Hypothalamus (tissue), 51 donors: ENCODE results near the gene PRADC1.
"Not testable (repeated sequence)": the region's sequence is repeated elsewhere in the genome, so short reads cannot be mapped to it uniquely, and the experiment has no call there.

Experiments
- DNase-seq, 51 donors: peaks; one replicate each; lab custom pipeline; 2025; lab: John Stamatoyannopoulos, UW

The PRADC1 gene

GRCh38 chr2:73233154-73233931, at the start of gene PRADC1:
TSS of gene PRADC1 (minus strand) at chr2:73233239. CDS start at chr2:73233160, 79 bp downstream.
- peak; percentile 85 to 100 (median 99) for DNase-seq

DNA sequence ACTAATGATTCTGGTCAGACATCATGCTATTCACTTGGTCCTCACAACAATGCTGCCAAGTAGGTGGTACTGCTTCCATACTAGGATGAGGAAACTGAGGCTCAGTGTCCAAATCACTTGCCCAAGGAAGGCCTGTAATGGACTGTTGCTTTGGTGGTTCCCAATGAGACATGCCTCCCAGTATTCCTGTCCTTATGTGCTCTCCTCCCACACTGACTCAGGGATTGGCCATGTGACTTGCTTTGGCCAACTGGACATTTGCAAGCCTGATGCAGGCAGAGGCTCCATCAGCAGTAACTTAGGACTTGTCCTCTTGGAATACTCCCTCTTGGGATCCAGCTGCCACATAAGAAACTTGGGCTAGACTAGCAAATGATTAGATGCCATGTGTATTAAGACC, 48.2 kb upstream of the PRADC1 start:
- DNase-seq = no peak

DNA sequence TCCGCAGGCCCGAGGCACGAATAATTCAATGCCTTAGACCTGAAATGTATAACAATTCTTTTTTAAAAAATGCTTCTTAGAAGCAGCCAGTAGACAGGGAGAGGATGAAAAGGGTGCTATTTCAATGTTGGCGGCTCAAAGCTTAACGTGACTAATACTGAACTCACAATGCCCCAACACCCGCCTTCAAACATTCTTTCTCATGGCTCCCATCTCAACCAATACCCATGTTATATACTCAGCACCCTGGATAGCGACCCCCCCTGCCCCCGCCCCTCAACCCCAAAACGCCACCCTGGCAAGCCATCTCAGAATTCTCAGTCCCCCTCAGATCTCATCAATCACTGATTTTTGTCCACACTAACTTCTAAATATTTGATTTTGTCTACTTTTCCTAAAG, 46.8 kb upstream of the PRADC1 start:
- DNase-seq = no peak

DNA sequence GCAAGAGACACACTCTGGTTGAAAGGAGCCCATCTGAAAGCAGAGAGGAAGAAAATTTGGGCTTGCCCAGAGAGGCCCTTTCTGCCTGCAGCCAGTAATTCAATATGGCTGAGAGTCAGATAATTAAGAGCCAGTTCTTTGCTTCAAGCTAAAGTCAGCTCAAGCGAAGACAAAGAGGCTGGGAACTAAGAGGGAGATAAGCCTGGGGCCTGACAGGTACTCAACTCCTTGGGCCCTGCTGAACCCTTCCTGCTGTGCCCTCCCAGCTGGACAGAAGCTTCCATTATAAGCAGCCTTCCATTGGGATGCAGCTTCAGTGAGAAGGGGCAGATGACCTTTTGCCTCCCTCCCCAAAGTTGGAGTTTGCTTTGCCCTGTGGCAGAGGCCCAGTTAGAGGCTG, 39.2 kb upstream of the PRADC1 start:
- no peak for DNase-seq

GRCh38 chr2:73269686-73270465, 36.8 kb upstream of the PRADC1 start:
- no peak for DNase-seq

GRCh38 chr2:73268830-73269685, 36.0 kb upstream of the PRADC1 start:
- DNase-seq = peak in 9 of 51 donors; percentile 18 to 40 (median 25)

DNA sequence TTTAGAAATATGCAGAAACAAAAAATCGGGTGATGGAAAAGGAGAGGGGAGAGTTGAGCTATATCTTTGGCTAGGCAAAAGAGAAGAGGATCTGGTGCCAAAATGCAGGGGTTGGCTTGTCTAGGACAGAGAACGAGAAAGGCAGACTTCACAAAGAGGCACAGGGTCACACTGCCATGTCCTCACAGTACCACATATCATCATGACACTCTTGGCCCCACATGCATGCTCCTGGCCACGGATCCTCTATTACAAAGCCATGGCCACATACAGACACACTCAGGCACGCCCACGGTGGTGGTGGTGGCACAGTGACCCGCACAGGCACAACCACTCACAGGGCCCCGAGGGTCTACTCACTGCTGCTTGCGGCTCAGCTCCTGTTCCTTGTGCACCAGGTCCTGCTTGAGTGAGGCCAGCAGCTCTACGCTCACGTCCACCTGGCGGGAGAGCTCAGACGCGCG, 35.4 kb upstream of the PRADC1 start:
- DNase-seq = no peak

DNA sequence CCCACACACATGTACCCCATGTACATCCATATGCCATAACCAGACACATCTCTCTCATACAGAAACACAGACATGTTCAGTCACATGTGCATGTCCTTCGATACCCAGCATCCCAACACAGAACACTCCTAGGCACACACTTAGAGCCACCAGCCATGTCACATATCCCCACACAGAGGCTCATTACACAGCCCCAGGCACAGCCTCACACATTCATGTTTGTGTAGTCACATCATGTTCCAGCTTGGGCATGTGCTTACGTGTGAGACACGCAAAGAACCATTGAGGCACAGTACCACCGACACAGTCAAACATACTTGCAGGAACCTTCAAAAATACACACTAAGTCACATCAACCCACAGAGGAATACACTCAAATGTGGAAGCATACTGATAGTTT, 34.0 kb upstream of the PRADC1 start:
- no peak for DNase-seq

- DNase-seq = peak in 2 of 51 donors; percentile 13 to 56
Measured at GRCh38 chr2:73266061-73266901, 33.2 kb upstream of the PRADC1 start.

GRCh38 chr2:73265298-73266060, 32.4 kb upstream of the PRADC1 start:
- DNase-seq = no peak

DNA sequence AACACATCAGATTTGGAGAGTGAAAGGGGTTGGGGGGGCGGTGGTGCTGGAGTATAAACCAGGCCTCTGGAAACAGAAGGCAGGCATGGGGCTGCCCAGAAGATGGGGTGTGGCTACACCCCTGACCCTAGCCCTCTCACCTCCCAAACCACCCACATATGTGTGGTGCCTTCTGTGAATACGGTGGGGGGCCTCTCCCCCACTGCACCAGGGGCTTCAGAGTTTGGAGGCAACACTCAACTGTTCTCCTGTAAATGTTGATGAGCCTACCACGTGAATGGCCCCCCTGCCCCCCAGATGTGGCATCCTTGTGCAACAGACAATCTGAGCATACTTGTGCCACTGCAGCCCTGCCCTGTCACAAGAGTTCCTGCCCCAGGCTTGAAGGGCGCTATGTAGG, 31.7 kb upstream of the PRADC1 start:
- no peak for DNase-seq

- no peak for DNase-seq
Measured at GRCh38 chr2:73264332-73264606, 31.2 kb upstream of the PRADC1 start.

- no peak for DNase-seq
Measured at GRCh38 chr2:73263540-73264331, 30.7 kb upstream of the PRADC1 start.

DNA sequence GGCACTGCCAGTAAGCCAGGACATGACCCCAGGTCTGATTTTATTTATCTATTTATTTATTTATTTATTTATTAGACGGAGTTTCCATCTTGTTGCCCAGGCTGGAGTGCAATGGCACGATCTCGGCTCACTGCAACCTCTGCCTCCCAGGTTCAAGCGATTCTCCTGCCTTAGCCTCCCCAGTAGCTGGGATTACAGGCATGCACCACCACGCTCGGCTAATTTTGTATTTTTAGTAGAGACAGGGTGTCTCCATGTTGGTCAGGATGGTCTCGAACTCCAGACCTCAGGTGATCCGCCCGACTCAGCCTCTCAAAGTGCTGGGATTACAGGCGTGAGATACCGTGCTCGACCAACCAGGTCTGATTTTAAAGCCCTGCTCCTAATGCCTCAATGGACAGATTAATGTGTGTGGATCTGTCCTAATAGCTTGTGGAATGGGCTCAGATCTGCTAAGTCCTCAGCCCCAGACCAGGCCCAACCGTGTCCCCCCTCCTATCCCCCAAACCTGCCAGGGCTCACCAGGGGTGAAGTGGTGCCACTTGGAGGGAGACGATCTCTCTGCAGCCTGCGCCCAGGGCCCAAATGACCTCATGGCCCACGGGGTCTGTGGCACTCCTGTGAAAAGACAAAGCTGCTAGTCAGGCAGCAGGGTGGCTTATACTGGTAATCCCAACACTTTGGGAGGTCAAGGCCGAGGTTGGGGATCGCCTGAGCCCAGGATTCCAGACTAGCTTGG, 29.8 kb upstream of the PRADC1 start:
- DNase-seq = not testable (repeated sequence)

GRCh38 chr2:73262108-73262651, 29.1 kb upstream of the PRADC1 start:
- DNase-seq = no peak

DNA sequence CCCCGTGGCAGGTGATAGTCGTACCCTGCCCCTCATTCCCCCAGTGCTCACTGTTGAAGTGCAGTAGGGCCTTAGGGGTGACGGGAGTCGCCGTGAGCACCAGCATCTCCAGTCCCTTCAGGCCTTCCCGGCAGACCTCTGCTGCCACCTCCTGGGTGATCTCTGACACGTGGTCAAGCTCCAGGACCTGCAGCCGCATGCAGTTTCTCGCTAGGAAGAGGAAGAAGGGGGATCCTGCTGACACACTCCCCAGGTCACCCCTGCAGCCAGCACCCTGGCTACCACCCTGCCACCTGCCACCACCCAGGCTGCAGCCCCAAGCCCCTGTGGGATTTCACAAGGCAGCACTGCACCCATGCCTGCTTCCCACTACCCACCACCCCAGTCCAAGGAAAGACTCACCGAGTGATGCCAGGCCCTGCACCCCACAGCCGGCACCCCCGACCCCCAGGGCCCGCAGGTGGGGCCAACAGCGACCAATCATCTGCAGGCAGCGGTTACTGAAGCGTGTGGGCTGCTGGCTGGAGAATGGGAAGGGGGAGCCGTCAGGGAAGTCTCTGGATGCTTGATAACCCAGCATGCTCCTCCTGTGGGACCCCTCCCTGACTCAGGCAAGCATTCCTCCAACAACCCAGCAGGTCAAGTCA, 27.4 kb upstream of the PRADC1 start:
- peak in 13 of 51 donors; percentile 5 to 64 (median 31) for DNase-seq

- no peak for DNase-seq
Measured at GRCh38 chr2:73259704-73260337, 26.8 kb upstream of the PRADC1 start.
